Measurements from ENCODE around the gene CDH23.

- TF ChIP-seq EZH2 (IDR thresholded peaks at IDR 0.05; ENCODE audit: low read depth, low read length, severe bottlenecking) (no peak), POLR2AphosphoS5 (IDR thresholded peaks at IDR 0.05; ENCODE audit: low read depth, low read length) (no peak), TBP (IDR thresholded peaks at IDR 0.05; ENCODE audit: low read depth, low read length) (no peak), POLR2A (IDR thresholded peaks at IDR 0.05; ENCODE audit: control extremely low read depth in 1 of 2, low read depth in 2 of 2, low read length in 2 of 2) (no peak)
Measured at GRCh38 chr10:71419002-71419540, 22.4 kb downstream of the CDH23 start.
